K562 treated with DMSO at 1 percent for 12 hours (cell line): Measurements from ENCODE around the gene CISD1. TPM values are rescaled to one million over a fixed set of nuclear protein-coding genes. Genes with fewer than 3 reads are reported as not detected.

Source experiments
- total RNA-seq: library from RNA; unstranded; fragments of 300-600 nt; gene quantifications from 2 replicates; pipeline ENCODE4 v1.2.3, GENCODE V29; 2022; ENCODE audit not compliant: insufficient read depth

The CISD1 gene
- 27.5 and 31.3 TPM in 2 replicates for total RNA-seq

GRCh38 chr10:58268946-58269781 lies at the start of gene CISD1:
Gene CISD1 (plus strand): TSS chr10:58269162. CDS start chr10:58269274, 112 bp downstream.

GRCh38 chr10:58267713-58268453 lies 1.1 kb upstream of the CISD1 start, which contains the start of gene IPMK:
Gene IPMK (minus strand): TSS chr10:58267894. CDS start chr10:58267611, 283 bp downstream.

GRCh38 chr10:58334817-58335305 lies 65.9 kb downstream of the CISD1 start, which contains the start of gene UBE2D1:
Gene UBE2D1 (plus strand): TSS chr10:58335006. CDS start chr10:58335202, 196 bp downstream.

Other genes with a start within 250 kb of the CISD1 start
- gene IPMK, start 1.3 kb upstream of the CISD1 start, total RNA-seq = 0.80 and 3.7 TPM in 2 replicates
- gene UBE2D1, start 65.8 kb downstream of the CISD1 start, total RNA-seq = 7.1 and 14.7 TPM in 2 replicates
- 30.6 and 71.0 TPM in 2 replicates for gene TFAM, start 116.2 kb downstream of the CISD1 start, total RNA-seq
- gene BICC1, start 243.7 kb downstream of the CISD1 start, total RNA-seq = not detected in 2 replicates